K562 (cell line): ENCODE data around the gene HPN.

ENCODE experiments used
- E2F4 ChIP-seq: sonication (generic); formaldehyde crosslinking; IDR thresholded peaks from 2 replicates; pipeline ENCODE4 v1.8.0; 2022; ENCODE audit warnings: mild to moderate bottlenecking, low read depth, missing genetic modification reagents
- ESRRA ChIP-seq: fragments of 450-650 bp; IDR thresholded peaks from 2 replicates; pipeline ENCODE4 v1.6.1; 2014; ENCODE audit warnings: low read depth, mild to moderate bottlenecking, moderate library complexity, borderline replicate concordance
- ETV6 ChIP-seq, 3 experiments: fragments of 150-350 bp in 1 of 3; sonication (generic) in 1 of 3; formaldehyde crosslinking in 1 of 3; IDR thresholded peaks; 2 replicates each; pipeline versions ENCODE4 v1.6.1 to v1.8.0; 2014 to 2022; ENCODE audit warnings: borderline replicate concordance in 2 of 3, low read depth in 2 of 3, antibody characterized with exemption in 1 of 3, low read length in 1 of 3, mild to moderate bottlenecking in 1 of 3, missing genetic modification reagents in 1 of 3
- HSF4 ChIP-seq: fragments of 250-450 bp; sonication (Bioruptor Pico); IDR thresholded peaks from 2 replicates; pipeline ENCODE4 v2.1.2; 2022; ENCODE audit warnings: mild to moderate bottlenecking, moderate library complexity, borderline replicate concordance
- MLLT1 ChIP-seq, 2 experiments: fragments of 450-650 bp; IDR thresholded peaks; 2 replicates each; pipeline ENCODE4 v1.6.1; 2016
- POLR2A ChIP-seq: fragments of 450-650 bp; conservative IDR thresholded peaks from 2 replicates; pipeline ENCODE4 v1.6.1; 2016
- POLR2AphosphoS5 ChIP-seq: IDR thresholded peaks from 2 replicates; pipeline ENCODE4 v1.6.1; 2011; ENCODE audit warnings: mild to moderate bottlenecking, low read depth, low read length, moderate library complexity; ENCODE audit not compliant: control insufficient read depth, insufficient read depth
- RAD21 ChIP-seq, 2 experiments: fragments of 250-450 bp in 1 of 2; fragments of 450-650 bp in 1 of 2; sonication (Bioruptor Pico) in 1 of 2; formaldehyde crosslinking in 1 of 2; IDR thresholded peaks in 1 of 2; conservative IDR thresholded peaks in 1 of 2; 2 replicates each; pipeline versions ENCODE4 v1.4.0 to v1.8.0; 2020 to 2022; ENCODE audit warnings: mild to moderate bottlenecking in 2 of 2, moderate library complexity in 1 of 2
- ZNF133 ChIP-seq: fragments of 250-450 bp; sonication (Bioruptor Pico); IDR thresholded peaks from 2 replicates; pipeline ENCODE4 v1.4.0; 2020; ENCODE audit warnings: mild to moderate bottlenecking
- ZNF3 ChIP-seq: fragments of 250-450 bp; sonication (Bioruptor Pico); IDR thresholded peaks from 2 replicates; pipeline ENCODE4 v1.5.0; 2021; ENCODE audit warnings: mild to moderate bottlenecking, moderate library complexity
- ZSCAN29 ChIP-seq: fragments of 450-650 bp; IDR thresholded peaks from 2 replicates; pipeline ENCODE4 v1.6.1; 2017

GRCh38 chr19:35059799-35060091 lies 18.2 kb downstream of the HPN start:
- TF ChIP-seq ZNF3 (CRISPR knock-in tag) (no peak), ZSCAN29 (no peak), MLLT1 (IDR thresholded peaks at IDR 0.05) (no peak), POLR2AphosphoS5 (no peak), E2F4 (CRISPR knock-in tag) (no peak), POLR2A (no peak), RAD21 (CRISPR knock-in tag; conservative IDR thresholded peaks at IDR 0.05 in 1 of 2, IDR thresholded peaks at IDR 0.05 in 1 of 2) (no peak), ZNF133 (no peak), ETV6 (IDR thresholded peaks at IDR 0.05; ENCODE audit: borderline replicate concordance in 1 of 2, low read depth in 2 of 2, low read length in 1 of 2) (no peak), ETV6 (CRISPR knock-in tag; IDR thresholded peaks at IDR 0.05; ENCODE audit: borderline replicate concordance) (no peak), ESRRA (no peak), HSF4 (CRISPR knock-in tag) (no peak)
